Measurements from ENCODE around the gene LRP5. TPM values are rescaled to one million over a fixed set of nuclear protein-coding genes. Genes with fewer than 3 reads are reported as not detected.

Gene LRP5
- total and polyA plus RNA-seq, 5 donors from 2014 or later: 0.22 to 1.3 (median 0.79) TPM; not detected in 1

DNA sequence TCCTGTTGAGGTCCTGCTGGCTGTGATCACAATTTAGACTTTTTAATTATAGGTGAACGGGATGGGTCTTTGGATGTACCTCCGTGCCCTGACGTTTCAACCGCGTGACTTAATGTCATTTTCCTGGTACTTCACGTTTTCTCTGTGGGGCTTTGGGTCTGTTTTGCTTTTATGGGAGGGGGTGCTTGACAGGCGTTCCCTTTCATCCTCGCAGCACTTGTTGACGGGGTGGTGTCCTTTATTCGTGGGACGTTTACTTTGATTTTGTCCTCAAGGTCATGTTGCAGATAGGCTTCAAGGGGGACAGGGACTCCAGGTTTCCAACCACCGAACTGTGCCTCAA lies 149.2 kb downstream of the LRP5 start:
- H3K4me1 ChIP-seq (ENCODE audit: control insufficient read depth, insufficient read depth, low read length, poor library complexity, severe bottlenecking): peaks cover 51% of the 10 kb centered on the region
- peak in 1 of 3 donors; percentile 16 for DNase-seq
- no peaks in the 10 kb centered on the region for H3K36me3 ChIP-seq (ENCODE audit: control insufficient read depth, insufficient read depth, low read length)
- H3K9me3 ChIP-seq (ENCODE audit: control insufficient read depth in 2 of 2, low read length in 2 of 2): no peaks in the 10 kb centered on the region
- H3K4me3 ChIP-seq (ENCODE audit: low read depth, low read length): peak overlapping the region; percentile 92
- Mint-ChIP-seq H3K4me1 (peaks cover 19 to 52% (median 41%) of the 10 kb centered on the region in 4 donors), H3K27ac (peak overlapping the region; percentile 67 to 98 (median 97)), H3K4me3 (peak overlapping the region; percentile 83 to 91 (median 88)), H3K9me3 (peaks cover 0 to 2% (median 0%) of the 10 kb centered on the region in 7 donors), H3K27me3 (peaks cover 10% of the 10 kb centered on the region), H3K36me3 (peaks cover 5% of the 10 kb centered on the region)
- peak overlapping the region; percentile 98 for H3K27ac ChIP-seq (ENCODE audit: insufficient read depth, low read length, poor library complexity, severe bottlenecking)
- ATAC-seq (ENCODE audit: low read depth in 2 of 2): no peak
- no peaks in the 10 kb centered on the region for H3K27me3 ChIP-seq (ENCODE audit: control insufficient read depth, insufficient read depth, low read length)

DNA sequence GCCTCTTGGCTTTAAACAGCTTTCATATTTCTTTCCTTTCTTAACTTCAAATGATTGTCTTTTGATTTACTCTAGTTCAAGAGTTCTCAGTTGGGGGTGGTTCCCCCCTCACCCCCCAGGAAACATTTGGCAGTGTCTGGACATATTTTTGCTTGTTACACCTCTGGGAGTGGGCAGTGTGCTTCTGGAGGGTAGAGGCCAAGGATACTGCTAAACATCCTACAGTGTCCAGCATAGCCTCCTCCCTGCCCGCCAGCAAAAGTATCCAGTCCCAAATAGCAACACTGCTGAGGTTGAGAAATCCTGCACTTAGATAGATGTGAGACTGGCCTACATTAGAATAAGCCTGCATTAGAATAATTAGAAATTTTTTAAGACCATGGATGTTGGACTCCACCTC lies 151.3 kb downstream of the LRP5 start:
- Histone ChIP-seq H3K4me3 (ENCODE audit: low read depth, low read length) (peak overlapping the region; percentile 92), H3K9me3 (ENCODE audit: control insufficient read depth in 2 of 2, low read length in 2 of 2) (no peaks in the 10 kb centered on the region), H3K27ac (ENCODE audit: insufficient read depth, low read length, poor library complexity, severe bottlenecking) (peak overlapping the region; percentile 34), H3K36me3 (ENCODE audit: control insufficient read depth, insufficient read depth, low read length) (no peaks in the 10 kb centered on the region), H3K27me3 (ENCODE audit: control insufficient read depth, insufficient read depth, low read length) (no peaks in the 10 kb centered on the region), H3K4me1 (ENCODE audit: control insufficient read depth, insufficient read depth, low read length, poor library complexity, severe bottlenecking) (peaks cover 72% of the 10 kb centered on the region)
- ATAC-seq (ENCODE audit: low read depth in 2 of 2) (no peak), DNase-seq (no peak)
- peaks cover 8% of the 10 kb centered on the region for H3K27me3 Mint-ChIP-seq
- peak overlapping the region; percentile 68 to 91 (median 90) for H3K4me3 Mint-ChIP-seq
- peaks cover 0 to 2% (median 0%) of the 10 kb centered on the region in 7 donors for H3K9me3 Mint-ChIP-seq
- H3K4me1 Mint-ChIP-seq: peaks cover 32 to 69% (median 56%) of the 10 kb centered on the region in 4 donors
- peaks cover 8% of the 10 kb centered on the region for H3K36me3 Mint-ChIP-seq
- H3K27ac Mint-ChIP-seq: peak overlapping the region in 2 of 3 donors; percentile 30 to 70

DNA sequence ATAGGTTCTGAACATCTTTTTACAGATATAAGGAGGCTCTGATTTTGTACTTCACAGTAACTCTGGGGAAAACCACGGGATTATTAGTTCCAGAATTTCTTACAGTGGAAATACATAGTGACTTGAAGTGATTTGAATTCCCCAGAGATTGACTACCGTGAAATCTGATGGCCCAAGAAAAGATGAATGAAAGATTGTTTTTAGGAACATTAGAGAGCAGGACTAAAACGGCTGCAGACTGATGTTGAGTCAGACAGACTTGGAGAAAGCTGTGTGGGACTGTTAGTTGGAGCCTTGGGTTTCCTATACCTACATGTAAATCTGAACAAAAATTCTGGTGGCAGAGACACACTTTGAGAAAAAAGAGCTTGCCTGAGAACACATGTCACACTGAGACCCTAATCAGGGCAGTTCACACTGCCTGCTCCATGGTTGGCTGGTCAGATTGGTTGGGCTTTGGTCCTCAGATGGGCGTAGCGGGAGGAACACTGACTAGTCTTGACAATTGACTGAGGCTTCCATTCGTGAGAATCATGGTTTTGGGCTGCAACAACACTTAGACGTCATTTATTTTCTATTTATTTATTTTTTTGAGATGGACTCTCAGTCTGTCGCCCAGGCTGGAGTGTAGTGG lies 154.9 kb downstream of the LRP5 start:
- H3K36me3 Mint-ChIP-seq: peaks cover 24% of the 10 kb centered on the region
- peak overlapping the region; percentile 45 to 83 (median 66) for H3K4me3 Mint-ChIP-seq
- Histone ChIP-seq H3K27me3 (ENCODE audit: control insufficient read depth, insufficient read depth, low read length) (no peaks in the 10 kb centered on the region), H3K4me1 (ENCODE audit: control insufficient read depth, insufficient read depth, low read length, poor library complexity, severe bottlenecking) (peaks cover 98% of the 10 kb centered on the region), H3K27ac (ENCODE audit: insufficient read depth, low read length, poor library complexity, severe bottlenecking) (no peak overlapping the region), H3K9me3 (ENCODE audit: control insufficient read depth in 2 of 2, low read length in 2 of 2) (no peaks in the 10 kb centered on the region), H3K36me3 (ENCODE audit: control insufficient read depth, insufficient read depth, low read length) (no peaks in the 10 kb centered on the region), H3K4me3 (ENCODE audit: low read depth, low read length) (peak overlapping the region; percentile 1)
- no peak overlapping the region for H3K27ac Mint-ChIP-seq
- no peaks in the 10 kb centered on the region for H3K9me3 Mint-ChIP-seq
- no peak for DNase-seq
- no peak for ATAC-seq (ENCODE audit: low read depth in 2 of 2)
- H3K27me3 Mint-ChIP-seq: no peaks in the 10 kb centered on the region
- peaks cover 53 to 95% (median 83%) of the 10 kb centered on the region in 4 donors for H3K4me1 Mint-ChIP-seq

DNA sequence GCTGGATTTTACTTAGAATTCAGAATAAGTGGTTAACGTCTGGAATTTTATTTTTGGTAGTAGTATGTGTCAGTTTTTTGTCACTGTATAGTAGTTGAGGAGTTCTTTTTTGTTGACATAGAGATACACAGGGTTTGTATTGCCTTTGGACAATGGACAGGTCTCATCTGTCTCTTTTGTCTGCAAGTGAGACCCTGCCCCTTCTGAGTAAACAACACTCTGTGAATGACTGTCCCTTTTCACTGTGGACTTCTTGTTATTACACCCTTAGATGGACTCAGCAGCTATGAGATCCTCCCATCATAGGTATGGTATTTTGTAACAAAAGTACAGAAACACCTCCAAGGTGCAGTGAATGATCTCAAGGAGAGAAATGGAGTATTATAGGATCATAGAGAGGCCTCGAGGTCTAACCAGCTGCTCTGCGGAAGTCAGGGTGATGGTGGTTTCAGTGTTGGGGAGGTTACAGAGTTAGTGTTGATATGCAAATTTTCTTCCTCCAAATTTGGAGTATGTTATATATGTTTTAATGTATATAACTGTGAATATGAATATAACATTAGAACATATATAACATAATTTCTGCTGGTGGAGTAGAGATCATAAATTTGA lies 155.9 kb downstream of the LRP5 start:
- H3K9me3 Mint-ChIP-seq: no peaks in the 10 kb centered on the region
- peak in 2 of 3 donors; percentile 12 to 50 for DNase-seq
- Histone ChIP-seq H3K9me3 (ENCODE audit: control insufficient read depth in 2 of 2, low read length in 2 of 2) (no peaks in the 10 kb centered on the region), H3K4me3 (ENCODE audit: low read depth, low read length) (peak overlapping the region; percentile 38), H3K4me1 (ENCODE audit: control insufficient read depth, insufficient read depth, low read length, poor library complexity, severe bottlenecking) (peaks cover 98% of the 10 kb centered on the region), H3K27me3 (ENCODE audit: control insufficient read depth, insufficient read depth, low read length) (no peaks in the 10 kb centered on the region), H3K36me3 (ENCODE audit: control insufficient read depth, insufficient read depth, low read length) (no peaks in the 10 kb centered on the region), H3K27ac (ENCODE audit: insufficient read depth, low read length, poor library complexity, severe bottlenecking) (peak overlapping the region; percentile 52)
- H3K4me1 Mint-ChIP-seq: peaks cover 54 to 96% (median 85%) of the 10 kb centered on the region in 4 donors
- peak overlapping the region; percentile 28 to 90 (median 85) for H3K27ac Mint-ChIP-seq
- ATAC-seq (ENCODE audit: low read depth in 2 of 2): peak; percentile 59 to 63
- no peaks in the 10 kb centered on the region for H3K27me3 Mint-ChIP-seq
- H3K4me3 Mint-ChIP-seq: peak overlapping the region; percentile 56 to 83 (median 62)
- H3K36me3 Mint-ChIP-seq: peaks cover 28% of the 10 kb centered on the region

DNA sequence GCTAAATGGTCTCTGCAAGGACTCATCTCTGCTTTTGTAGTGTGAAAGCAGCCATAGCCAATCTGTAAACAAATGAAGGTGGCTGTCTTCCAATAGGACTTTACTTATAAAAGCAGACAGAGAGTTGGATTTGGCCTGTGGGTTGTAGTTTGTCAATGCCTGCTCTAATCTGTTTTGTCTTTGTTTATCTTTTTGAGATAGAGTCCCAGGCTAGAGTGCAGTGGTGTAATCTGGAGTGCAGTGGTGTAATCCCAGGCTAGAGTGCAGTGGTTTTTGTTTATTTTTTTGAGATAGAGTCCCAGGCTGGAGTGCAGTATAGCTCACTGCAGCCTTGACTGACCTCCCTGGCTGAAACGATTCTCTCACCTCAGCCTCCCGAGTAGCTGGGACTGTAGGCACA lies 156.7 kb downstream of the LRP5 start:
- peak overlapping the region; percentile 38 for H3K4me3 ChIP-seq (ENCODE audit: low read depth, low read length)
- no peaks in the 10 kb centered on the region for H3K9me3 Mint-ChIP-seq

DNA sequence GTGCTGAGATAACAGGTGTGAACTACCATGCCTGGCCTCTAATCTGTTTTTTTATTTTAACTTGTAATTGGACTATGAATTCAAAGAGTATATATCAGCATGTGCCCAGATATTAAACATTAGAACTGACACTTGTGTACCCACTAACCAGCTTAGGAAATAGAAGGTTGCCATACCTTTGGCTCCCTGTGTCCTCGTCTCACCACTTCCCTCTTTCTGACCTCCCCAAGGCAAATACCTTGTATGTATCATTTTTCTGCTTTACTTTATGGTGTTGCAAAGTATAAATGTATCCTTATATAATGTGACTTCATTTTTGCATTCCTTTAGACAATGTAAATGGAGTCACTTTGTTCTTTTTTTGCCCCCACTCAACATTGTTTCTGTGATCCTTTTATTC lies 157.3 kb downstream of the LRP5 start:
- Histone ChIP-seq H3K27me3 (ENCODE audit: control insufficient read depth, insufficient read depth, low read length) (no peaks in the 10 kb centered on the region), H3K4me3 (ENCODE audit: low read depth, low read length) (peak overlapping the region; percentile 38), H3K4me1 (ENCODE audit: control insufficient read depth, insufficient read depth, low read length, poor library complexity, severe bottlenecking) (peaks cover 97% of the 10 kb centered on the region), H3K9me3 (ENCODE audit: control insufficient read depth in 2 of 2, low read length in 2 of 2) (no peaks in the 10 kb centered on the region), H3K27ac (ENCODE audit: insufficient read depth, low read length, poor library complexity, severe bottlenecking) (peak overlapping the region; percentile 16), H3K36me3 (ENCODE audit: control insufficient read depth, insufficient read depth, low read length) (no peaks in the 10 kb centered on the region)
- peaks cover 60 to 95% (median 83%) of the 10 kb centered on the region in 4 donors for H3K4me1 Mint-ChIP-seq
- H3K4me3 Mint-ChIP-seq: peak overlapping the region; percentile 21 to 77 (median 62)
- H3K27ac Mint-ChIP-seq: peak overlapping the region; percentile 55 to 85 (median 82)
- ATAC-seq (ENCODE audit: low read depth in 2 of 2): no peak
- DNase-seq: no peak
- H3K36me3 Mint-ChIP-seq: peaks cover 31% of the 10 kb centered on the region
- no peaks in the 10 kb centered on the region for H3K9me3 Mint-ChIP-seq
- no peaks in the 10 kb centered on the region for H3K27me3 Mint-ChIP-seq

More for the DNA sequence above, 156.7 kb downstream of the LRP5 start:
- Histone ChIP-seq H3K36me3 (ENCODE audit: control insufficient read depth, insufficient read depth, low read length) (no peaks in the 10 kb centered on the region), H3K4me1 (ENCODE audit: control insufficient read depth, insufficient read depth, low read length, poor library complexity, severe bottlenecking) (peaks cover 98% of the 10 kb centered on the region), H3K27ac (ENCODE audit: insufficient read depth, low read length, poor library complexity, severe bottlenecking) (peak overlapping the region; percentile 16), H3K27me3 (ENCODE audit: control insufficient read depth, insufficient read depth, low read length) (no peaks in the 10 kb centered on the region), H3K9me3 (ENCODE audit: control insufficient read depth in 2 of 2, low read length in 2 of 2) (no peaks in the 10 kb centered on the region)
- Mint-ChIP-seq H3K36me3 (peaks cover 31% of the 10 kb centered on the region), H3K27me3 (no peaks in the 10 kb centered on the region), H3K4me3 (peak overlapping the region; percentile 21 to 83 (median 66)), H3K27ac (peak overlapping the region; percentile 55 to 85 (median 82)), H3K4me1 (peaks cover 56 to 96% (median 84%) of the 10 kb centered on the region in 4 donors)
- no peak for DNase-seq
- ATAC-seq (ENCODE audit: low read depth in 2 of 2): no peak

DNA sequence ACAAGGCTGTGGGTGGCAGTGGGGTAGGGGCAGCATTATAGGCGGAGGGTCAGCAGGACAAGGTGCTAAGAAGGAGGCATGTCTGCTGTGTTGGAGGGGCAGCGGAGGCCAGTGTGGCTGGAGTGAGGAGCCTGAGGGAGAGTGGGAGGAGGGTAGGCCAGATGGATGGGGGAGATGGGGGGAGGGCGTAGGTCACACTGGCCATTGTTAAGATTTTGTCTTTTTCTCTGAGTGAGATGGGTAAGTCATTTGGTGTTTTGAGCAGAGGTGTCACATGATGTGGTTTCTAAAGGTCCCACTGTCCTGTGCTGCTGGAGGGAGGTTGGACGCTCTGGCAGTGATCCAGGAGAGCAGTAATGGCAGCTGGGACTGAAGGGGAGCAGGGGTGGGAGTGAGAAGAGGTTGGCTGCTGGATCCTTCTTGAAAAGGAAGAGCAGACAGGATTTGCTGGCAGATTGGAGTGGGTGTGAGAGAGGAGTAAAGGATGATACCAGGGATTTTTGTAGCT lies 158.0 kb downstream of the LRP5 start:
- H3K4me3 ChIP-seq (ENCODE audit: low read depth, low read length): peak overlapping the region; percentile 38
- H3K36me3 ChIP-seq (ENCODE audit: control insufficient read depth, insufficient read depth, low read length): no peaks in the 10 kb centered on the region
- no peaks in the 10 kb centered on the region for H3K9me3 ChIP-seq (ENCODE audit: control insufficient read depth in 2 of 2, low read length in 2 of 2)
- H3K27me3 ChIP-seq (ENCODE audit: control insufficient read depth, insufficient read depth, low read length): no peaks in the 10 kb centered on the region
- Mint-ChIP-seq H3K4me1 (peaks cover 57 to 92% (median 77%) of the 10 kb centered on the region in 4 donors), H3K9me3 (no peaks in the 10 kb centered on the region), H3K27me3 (no peaks in the 10 kb centered on the region), H3K27ac (peak overlapping the region; percentile 72 to 94 (median 85)), H3K4me3 (peak overlapping the region; percentile 68 to 86 (median 73)), H3K36me3 (peaks cover 28% of the 10 kb centered on the region)
- H3K27ac ChIP-seq (ENCODE audit: insufficient read depth, low read length, poor library complexity, severe bottlenecking): peak overlapping the region; percentile 53
- no peak for DNase-seq
- no peak for ATAC-seq (ENCODE audit: low read depth in 2 of 2)
- H3K4me1 ChIP-seq (ENCODE audit: control insufficient read depth, insufficient read depth, low read length, poor library complexity, severe bottlenecking): peaks cover 90% of the 10 kb centered on the region
